Activated B cell treated with CpG ODN at 0.5 μM for 24 hours (primary cell): ENCODE measurements around the gene LYZL2. TPM values are rescaled to one million over a fixed set of nuclear protein-coding genes. Genes with fewer than 3 reads are reported as not detected.
"Not testable (repeated sequence)": the region's sequence is repeated elsewhere in the genome, so short reads cannot be mapped to it uniquely, and the experiment has no call there.

Experiments
- ATAC-seq: fragments of 200-7000 bp; cut with Tn5 transposase; one replicate; pipeline ENCODE4 v1.10.0; 2021; ENCODE audit warnings: low read depth, mild to moderate bottlenecking, moderate library complexity
- CTCF ChIA-PET: fragments of 350-600 bp; sonication (Branson Sonifier 250); formaldehyde crosslinking; loops from one replicate; lab custom pipeline; 2021; ENCODE audit warnings: antibody characterized with exemption; lab: Charles Lee
- POLR2A ChIA-PET: fragments of 350-600 bp; sonication (Branson Sonifier 250); formaldehyde crosslinking; loops from one replicate; lab custom pipeline; 2021; ENCODE audit warnings: antibody characterized with exemption; lab: Charles Lee
- DNase-seq: peaks from one replicate; pipeline ENCODE4 v3.0.0; 2022
- H3K27ac Mint-ChIP-seq: one replicate; pipeline ENCODE4 v1.8.0; 2020; ENCODE audit warnings: mixed read lengths
- H3K27me3 Mint-ChIP-seq: one replicate; pipeline ENCODE4 v1.8.0; 2021; ENCODE audit warnings: mixed read lengths
- H3K36me3 Mint-ChIP-seq: one replicate; pipeline ENCODE4 v1.8.0; 2021; ENCODE audit warnings: low read depth, mixed read lengths
- H3K4me1 Mint-ChIP-seq: one replicate; pipeline ENCODE4 v1.8.0; 2021; ENCODE audit warnings: mixed read lengths
- H3K4me3 Mint-ChIP-seq: one replicate; pipeline ENCODE4 v1.8.0; 2020; ENCODE audit warnings: mild to moderate bottlenecking, mixed read lengths
- H3K9me3 Mint-ChIP-seq: one replicate; pipeline ENCODE4 v1.8.0; 2020; ENCODE audit warnings: mixed read lengths
- CTCF ChIP-seq: fragments of 200-600 bp; IDR thresholded peaks from one replicate; pipeline ENCODE4 v1.8.0; 2022; ENCODE audit warnings: antibody characterized with exemption, mild to moderate bottlenecking
- intact Hi-C: fragments of 100-400 bp; cut with micrococcal nuclease; formaldehyde crosslinking; loops from one replicate; pipeline ENCODE4 v1.15.1; 2024
- total RNA-seq: library from RNA; stranded (reverse); gene quantifications from 2 replicates; pipeline ENCODE4 v1.2.3, GENCODE V29; 2022

The LYZL2 gene
- not detected in 2 replicates for total RNA-seq

- ATAC-seq: no peak
- H3K36me3 Mint-ChIP-seq: no peaks in the 10 kb centered on the region
- TF ChIP-seq CTCF: no peak
- ChIA-PET POLR2A (no interaction called here), CTCF (interaction anchor here (1.5 kb wide), 1 partner anchor 42 kb away, joined by 3 read pairs; no protein-coding TSS in a partner anchor)
- peaks cover 15% of the 10 kb centered on the region for H3K27me3 Mint-ChIP-seq
- DNase-seq: no peak
- intact Hi-C loops: no loop called here
- no peak within 1 kb of the TSS for H3K4me3 Mint-ChIP-seq
- H3K27ac Mint-ChIP-seq: no peak within 1 kb of the TSS
- H3K9me3 Mint-ChIP-seq: no peaks in the 10 kb centered on the region
- H3K4me1 Mint-ChIP-seq: no peaks in the 10 kb centered on the region
Observed at GRCh38 chr10:30629653-30630052, at the start of gene LYZL2. LYZL2 (minus strand) TSS chr10:30629753; CDS start chr10:30626915, 2,838 bp downstream.

- CTCF ChIA-PET, H3K9me3 Mint-ChIP-seq, DNase-seq, H3K36me3 Mint-ChIP-seq, intact Hi-C loops, H3K4me3 Mint-ChIP-seq, H3K27ac Mint-ChIP-seq, ATAC-seq, H3K4me1 Mint-ChIP-seq, POLR2A ChIA-PET: not testable (repeated sequence)
- peaks cover 21% of the 10 kb centered on the region for H3K27me3 Mint-ChIP-seq
Observed at GRCh38 chr10:30677616-30678015, 48.1 kb upstream of the LYZL2 start.

GRCh38 chr10:30677146-30677545 lies 47.6 kb upstream of the LYZL2 start:
- intact Hi-C loops, H3K4me1 Mint-ChIP-seq, H3K4me3 Mint-ChIP-seq, H3K27ac Mint-ChIP-seq, DNase-seq, POLR2A ChIA-PET, H3K36me3 Mint-ChIP-seq, CTCF ChIA-PET, H3K9me3 Mint-ChIP-seq, ATAC-seq: not testable (repeated sequence)
- H3K27me3 Mint-ChIP-seq: peaks cover 19% of the 10 kb centered on the region

- CTCF ChIA-PET: no interaction called here
- Mint-ChIP-seq H3K27me3 (peaks cover 12% of the 10 kb centered on the region), H3K27ac (no peak overlapping the region)
Observed at GRCh38 chr10:30675791-30676718, 46.5 kb upstream of the LYZL2 start.

GRCh38 chr10:30674796-30675195 lies 45.2 kb upstream of the LYZL2 start:
- peaks cover 2% of the 10 kb centered on the region for H3K9me3 Mint-ChIP-seq
- H3K4me3 Mint-ChIP-seq: no peak overlapping the region
- intact Hi-C loops: loop anchor here (5.0 kb wide), 1 partner anchor 43 kb away; no protein-coding TSS in a partner anchor
- TF ChIP-seq CTCF: no peak
- ChIA-PET CTCF (no interaction called here), POLR2A (no interaction called here)
- peaks cover 6% of the 10 kb centered on the region for H3K4me1 Mint-ChIP-seq
- DNase-seq (no peak), ATAC-seq (no peak)
- H3K27ac Mint-ChIP-seq: no peak overlapping the region
- no peaks in the 10 kb centered on the region for H3K36me3 Mint-ChIP-seq
- peaks cover 14% of the 10 kb centered on the region for H3K27me3 Mint-ChIP-seq

More at GRCh38 chr10:30675791-30676718, 46.5 kb upstream of the LYZL2 start:
- no peak for ATAC-seq
- no peak overlapping the region for H3K4me3 Mint-ChIP-seq
- intact Hi-C loops: no loop called here
- no peak for DNase-seq
- H3K9me3 Mint-ChIP-seq: peaks cover 2% of the 10 kb centered on the region
- POLR2A ChIA-PET: no interaction called here
- H3K4me1 Mint-ChIP-seq: no peaks in the 10 kb centered on the region
- no peaks in the 10 kb centered on the region for H3K36me3 Mint-ChIP-seq
- TF ChIP-seq CTCF: no peak

- H3K27ac Mint-ChIP-seq, H3K4me3 Mint-ChIP-seq, H3K36me3 Mint-ChIP-seq, DNase-seq, H3K9me3 Mint-ChIP-seq, ATAC-seq, POLR2A ChIA-PET, CTCF ChIA-PET, H3K4me1 Mint-ChIP-seq: not testable (repeated sequence)
- peaks cover 18% of the 10 kb centered on the region for H3K27me3 Mint-ChIP-seq
- intact Hi-C loops: loop anchor here (5.0 kb wide), 1 partner anchor 44 kb away; no protein-coding TSS in a partner anchor
Observed at GRCh38 chr10:30673262-30673661, 43.7 kb upstream of the LYZL2 start.

- POLR2A ChIA-PET, ATAC-seq, H3K9me3 Mint-ChIP-seq, H3K36me3 Mint-ChIP-seq, DNase-seq, H3K27ac Mint-ChIP-seq, H3K4me1 Mint-ChIP-seq, H3K4me3 Mint-ChIP-seq: not testable (repeated sequence)
- peaks cover 16% of the 10 kb centered on the region for H3K27me3 Mint-ChIP-seq
- CTCF ChIA-PET: interaction anchor here (0.9 to 3.7 kb wide), 2 partner anchors 15 to 42 kb away, joined by 3 to 33 read pairs; partner anchors contain the start of gene LYZL2
- intact Hi-C loops: loop anchor here (5.0 kb wide), 1 partner anchor 45 kb away; no protein-coding TSS in a partner anchor
Observed at GRCh38 chr10:30672338-30672737, 42.8 kb upstream of the LYZL2 start.
